PC-9 (cell line): ENCODE data around the gene OR4D9. TPM values are rescaled to one million over a fixed set of nuclear protein-coding genes. Genes with fewer than 3 reads are reported as not detected.

Source experiments
- BruUV-seq: library from RNA; stranded (reverse); fragments of 400-500 nt; replicated peaks from 2 replicates; lab custom pipeline; 2021; lab: Mats Ljungman, UMichigan
- CTCF ChIA-PET: fragments of 300-600 bp; sonication (Branson Sonifier 250); formaldehyde crosslinking; loops from one replicate; lab custom pipeline; 2022; ENCODE audit warnings: antibody characterized with exemption; lab: Charles Lee
- POLR2A ChIA-PET: fragments of 300-600 bp; sonication (Branson Sonifier 250); formaldehyde crosslinking; loops from one replicate; lab custom pipeline; 2022; ENCODE audit warnings: antibody characterized with exemption; ENCODE audit not compliant: unreplicated experiment; lab: Charles Lee
- DNase-seq, 2 experiments: peaks; one replicate each; pipeline versions ENCODE4 v3.0.0 to v3.0.0-alpha.2; 2015 to 2022; ENCODE audit warnings: mixed read lengths in 1 of 2
- H2AFZ ChIP-seq: fragments of 200-600 bp; sonication (generic); 2 replicates; pipeline ENCODE4 v1.8.1; 2017; ENCODE audit warnings: antibody characterized with exemption
- H3F3A ChIP-seq: fragments of 200-600 bp; sonication (generic); 2 replicates; pipeline ENCODE4 v1.8.1; 2017; ENCODE audit warnings: antibody characterized with exemption, mild to moderate bottlenecking, low read depth; ENCODE audit not compliant: insufficient read depth
- H3K27ac ChIP-seq: fragments of 200-600 bp; sonication (generic); 2 replicates; pipeline ENCODE4 v1.6.1; 2016; ENCODE audit warnings: mixed run types
- H3K27me3 ChIP-seq: fragments of 200-600 bp; sonication (generic); 2 replicates; pipeline ENCODE4 v1.6.1; 2016; ENCODE audit warnings: low read depth, mixed run types; ENCODE audit not compliant: insufficient read depth
- H3K36me3 ChIP-seq: fragments of 200-600 bp; sonication (generic); 2 replicates; pipeline ENCODE4 v1.6.1; 2016; ENCODE audit warnings: low read depth, mixed run types
- H3K4me1 ChIP-seq: fragments of 200-600 bp; sonication (generic); replicated peaks from 2 replicates; pipeline ENCODE4 v1.6.1; 2016; ENCODE audit warnings: mixed run types; ENCODE audit not compliant: insufficient read depth
- H3K4me2 ChIP-seq: fragments of 200-600 bp; sonication (generic); 2 replicates; pipeline ENCODE4 v1.6.1; 2017; ENCODE audit warnings: mixed run types
- H3K4me3 ChIP-seq: fragments of 200-600 bp; sonication (generic); 2 replicates; pipeline ENCODE4 v1.6.1; 2016; ENCODE audit warnings: mixed run types
- H3K79me2 ChIP-seq: fragments of 200-600 bp; sonication (generic); 2 replicates; pipeline ENCODE4 v1.6.1; 2017; ENCODE audit warnings: low read depth, mixed run types
- H3K9me2 ChIP-seq: fragments of 200-600 bp; sonication (generic); 2 replicates; pipeline ENCODE4 v1.8.1; 2017; ENCODE audit warnings: mild to moderate bottlenecking; ENCODE audit not compliant: insufficient read depth
- H3K9me3 ChIP-seq: fragments of 200-600 bp; sonication (generic); 2 replicates; pipeline ENCODE4 v1.8.1; 2016; ENCODE audit warnings: low read depth; ENCODE audit not compliant: insufficient read depth
- H4K20me1 ChIP-seq: fragments of 200-600 bp; sonication (generic); 2 replicates; pipeline ENCODE4 v1.8.1; 2017; ENCODE audit not compliant: insufficient read depth
- EZH2 ChIP-seq: fragments of 200-600 bp; sonication (generic); IDR thresholded peaks from 2 replicates; pipeline ENCODE4 v1.8.0; 2017; ENCODE audit warnings: antibody characterized with exemption, low read depth
- intact Hi-C: fragments of 100-400 bp; cut with micrococcal nuclease; formaldehyde crosslinking; loops from one replicate; pipeline ENCODE4 v1.10.0; 2022; ENCODE audit not compliant: unreplicated experiment
- total RNA-seq: library from RNA; stranded (reverse); gene quantifications from 2 replicates; pipeline ENCODE4 v1.2.3, GENCODE V29; 2021
- TF ChIP-seq, protein P1 (sequence below): fragments of 200-600 bp; sonication (generic); conservative IDR thresholded peaks from 2 replicates; pipeline ENCODE4 v1.6.1; 2017; ENCODE audit warnings: mixed run types, antibody characterized with exemption, mild to moderate bottlenecking, moderate library complexity

The OR4D9 gene
- total RNA-seq, 1 experiment from 2014 or later = not detected

DNA sequence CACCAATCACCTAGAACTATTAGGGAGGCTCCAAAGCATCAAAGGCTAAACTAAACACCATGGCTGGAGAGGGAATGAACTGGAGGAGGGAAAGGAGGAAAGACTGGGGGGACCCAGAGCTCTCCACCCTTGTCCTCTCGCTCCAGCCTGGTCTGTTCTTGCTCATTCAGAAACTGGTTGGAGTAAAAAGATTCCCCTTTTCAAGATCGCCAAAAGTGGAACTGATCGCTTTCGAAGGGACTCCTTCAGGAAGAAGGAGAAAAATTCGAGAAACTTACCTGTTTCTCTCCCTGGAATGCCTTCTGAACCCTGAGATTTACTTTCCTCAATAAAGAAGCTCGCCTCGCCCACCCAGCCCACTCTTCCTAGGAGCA is 46.9 kb downstream of the OR4D9 start:
- Histone ChIP-seq H3K79me2 (no peaks in the 10 kb centered on the region), H4K20me1 (peaks cover 4% of the 10 kb centered on the region; the same call in 1 of the 2 replicates), H3K27ac (no peak overlapping the region), H3K36me3 (no peaks in the 10 kb centered on the region), H3F3A (peaks cover 65% of the 10 kb centered on the region), H3K27me3 (no peaks in the 10 kb centered on the region), H3K4me1 (peaks cover 28% of the 10 kb centered on the region), H3K4me3 (no peak overlapping the region), H3K9me2 (no peaks in the 10 kb centered on the region), H3K9me3 (no peaks in the 10 kb centered on the region), H2AFZ (no peak overlapping the region), H3K4me2 (0 out of 2 replicates have a peak overlapping the region, but pooled peaks have one; percentile 82)
- ChIA-PET CTCF (no interaction called here), POLR2A (interaction anchor here (0.6 to 1.0 kb wide), 2 partner anchors 58 to 197 kb away, joined by 3 to 6 read pairs; partner anchors contain the start of genes OSBP and STX3)
- BruUV-seq = no TSS peak
- intact Hi-C loops = loop anchor here (10.0 kb wide), 1 partner anchor 1783 kb away; no protein-coding TSS in a partner anchor
- TF ChIP-seq, protein P1, sequence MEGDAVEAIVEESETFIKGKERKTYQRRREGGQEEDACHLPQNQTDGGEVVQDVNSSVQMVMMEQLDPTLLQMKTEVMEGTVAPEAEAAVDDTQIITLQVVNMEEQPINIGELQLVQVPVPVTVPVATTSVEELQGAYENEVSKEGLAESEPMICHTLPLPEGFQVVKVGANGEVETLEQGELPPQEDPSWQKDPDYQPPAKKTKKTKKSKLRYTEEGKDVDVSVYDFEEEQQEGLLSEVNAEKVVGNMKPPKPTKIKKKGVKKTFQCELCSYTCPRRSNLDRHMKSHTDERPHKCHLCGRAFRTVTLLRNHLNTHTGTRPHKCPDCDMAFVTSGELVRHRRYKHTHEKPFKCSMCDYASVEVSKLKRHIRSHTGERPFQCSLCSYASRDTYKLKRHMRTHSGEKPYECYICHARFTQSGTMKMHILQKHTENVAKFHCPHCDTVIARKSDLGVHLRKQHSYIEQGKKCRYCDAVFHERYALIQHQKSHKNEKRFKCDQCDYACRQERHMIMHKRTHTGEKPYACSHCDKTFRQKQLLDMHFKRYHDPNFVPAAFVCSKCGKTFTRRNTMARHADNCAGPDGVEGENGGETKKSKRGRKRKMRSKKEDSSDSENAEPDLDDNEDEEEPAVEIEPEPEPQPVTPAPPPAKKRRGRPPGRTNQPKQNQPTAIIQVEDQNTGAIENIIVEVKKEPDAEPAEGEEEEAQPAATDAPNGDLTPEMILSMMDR = no peak
- no peak for TF ChIP-seq EZH2
- DNase-seq = no peak

DNA sequence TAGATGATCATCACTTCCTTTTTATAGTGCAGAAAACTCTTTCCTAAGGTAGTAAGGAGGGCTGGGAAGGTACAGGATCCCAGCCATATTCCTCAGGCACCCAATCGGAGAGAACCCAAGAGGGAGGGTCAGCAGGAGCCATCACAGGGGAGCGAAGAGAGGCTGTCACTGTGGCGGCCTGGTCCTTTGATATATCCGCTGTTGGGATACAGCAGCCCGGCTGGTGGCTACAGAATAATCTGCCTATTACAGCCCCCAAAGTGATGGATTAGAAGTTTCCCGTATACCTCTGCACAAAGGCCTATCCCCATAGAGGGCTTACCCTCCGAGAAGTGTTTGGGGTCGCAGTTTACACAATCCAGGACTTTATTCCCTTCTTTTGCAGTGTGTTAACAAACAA is 48.5 kb downstream of the OR4D9 start:
- H3K4me2 ChIP-seq = peak overlapping the region; percentile 85
- H3K4me1 ChIP-seq = peaks cover 28% of the 10 kb centered on the region
- intact Hi-C loops = loop anchor here (1.0 to 10.0 kb wide), 4 partner anchors 9 to 1785 kb away; no protein-coding TSS in a partner anchor
- H4K20me1 ChIP-seq = peaks cover 4% of the 10 kb centered on the region; the same call in 1 of the 2 replicates
- H3K36me3 ChIP-seq = no peaks in the 10 kb centered on the region
- DNase-seq = no peak
- H3K27ac ChIP-seq = no peak overlapping the region
- CTCF ChIA-PET = no interaction called here
- H3K9me3 ChIP-seq = no peaks in the 10 kb centered on the region
- H2AFZ ChIP-seq = no peak overlapping the region
- peak overlapping the region; percentile 79; the same call in 1 of the 2 replicates for H3K4me3 ChIP-seq
- no TSS peak for BruUV-seq
- no peaks in the 10 kb centered on the region for H3K27me3 ChIP-seq
- TF ChIP-seq, protein P1 = no peak
- no peak for TF ChIP-seq EZH2
- H3F3A ChIP-seq = peaks cover 65% of the 10 kb centered on the region
- H3K79me2 ChIP-seq = no peaks in the 10 kb centered on the region
- POLR2A ChIA-PET = no interaction called here
- no peaks in the 10 kb centered on the region for H3K9me2 ChIP-seq

DNA sequence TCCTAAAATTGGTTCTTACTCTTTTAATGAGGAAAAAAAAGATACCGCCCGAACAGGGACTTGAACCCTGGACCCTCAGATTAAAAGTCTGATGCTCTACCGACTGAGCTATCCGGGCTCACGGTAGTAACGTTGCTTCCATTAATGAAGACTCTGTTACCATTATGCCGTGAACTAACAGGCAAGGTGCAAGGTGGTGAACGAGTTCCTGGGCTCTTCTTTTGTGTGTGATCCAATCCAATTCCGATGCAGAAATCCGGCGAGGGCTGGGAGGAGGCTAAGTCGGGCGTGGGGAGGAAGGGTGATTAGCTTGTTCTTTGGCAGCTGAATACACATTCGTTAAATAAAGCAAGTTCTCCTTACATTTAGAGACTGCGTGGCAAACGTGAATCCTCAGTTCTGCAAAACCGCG is 49.0 kb downstream of the OR4D9 start:
- peaks cover 28% of the 10 kb centered on the region for H3K4me1 ChIP-seq
- peaks cover 69% of the 10 kb centered on the region for H3F3A ChIP-seq
- H4K20me1 ChIP-seq = peaks cover 4% of the 10 kb centered on the region; the same call in 1 of the 2 replicates
- H3K9me3 ChIP-seq = no peaks in the 10 kb centered on the region
- intact Hi-C loops = loop anchor here (1.0 to 5.0 kb wide), 3 partner anchors 9 to 1761 kb away; no protein-coding TSS in a partner anchor
- no peaks in the 10 kb centered on the region for H3K9me2 ChIP-seq
- H3K36me3 ChIP-seq = no peaks in the 10 kb centered on the region
- ChIA-PET CTCF (interaction anchor here (0.7 kb wide), 1 partner anchor 389 kb away, joined by 3 read pairs; no protein-coding TSS in a partner anchor), POLR2A (no interaction called here)
- TF ChIP-seq, protein P1 = no peak
- TF ChIP-seq EZH2 = no peak
- BruUV-seq = no TSS peak
- peak overlapping the region; percentile 84 for H3K27ac ChIP-seq
- H3K27me3 ChIP-seq = no peaks in the 10 kb centered on the region
- peak overlapping the region; percentile 94 for H2AFZ ChIP-seq
- H3K4me2 ChIP-seq = peak overlapping the region; percentile 85
- no peaks in the 10 kb centered on the region for H3K79me2 ChIP-seq
- H3K4me3 ChIP-seq = peak overlapping the region; percentile 79
- peak; percentile 75 to 84 for DNase-seq
